Activated effector memory CD4-positive, alpha-beta T cell treated with Interleukin-2 at 50 U/mL for 16 hours (primary cell): ENCODE results near the gene LRMDA.

ENCODE experiments used
- DNase-seq: peaks from one replicate; pipeline ENCODE4 v3.0.0-alpha.2; 2020

LRMDA gene

DNA sequence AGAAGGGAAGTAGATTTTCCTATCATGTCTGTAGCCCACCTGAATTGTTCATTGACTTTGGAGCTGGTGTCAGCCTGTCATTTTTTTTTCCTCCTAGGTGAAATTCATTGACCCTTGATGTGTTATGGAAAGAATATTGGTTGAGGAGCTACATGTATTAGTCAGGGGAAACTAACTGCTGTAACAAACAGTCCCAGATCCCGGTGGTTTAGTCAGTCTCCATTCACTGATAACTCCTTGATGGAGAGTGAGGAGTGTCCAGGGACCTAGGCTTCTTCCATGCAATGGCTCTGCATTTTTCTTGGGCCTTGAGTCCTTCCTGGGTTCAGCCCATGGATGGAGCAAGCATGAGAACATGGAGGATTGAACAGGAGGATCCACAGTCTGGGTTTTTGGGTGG, 643.2 kb downstream of the LRMDA start:
- no peak for DNase-seq

DNA sequence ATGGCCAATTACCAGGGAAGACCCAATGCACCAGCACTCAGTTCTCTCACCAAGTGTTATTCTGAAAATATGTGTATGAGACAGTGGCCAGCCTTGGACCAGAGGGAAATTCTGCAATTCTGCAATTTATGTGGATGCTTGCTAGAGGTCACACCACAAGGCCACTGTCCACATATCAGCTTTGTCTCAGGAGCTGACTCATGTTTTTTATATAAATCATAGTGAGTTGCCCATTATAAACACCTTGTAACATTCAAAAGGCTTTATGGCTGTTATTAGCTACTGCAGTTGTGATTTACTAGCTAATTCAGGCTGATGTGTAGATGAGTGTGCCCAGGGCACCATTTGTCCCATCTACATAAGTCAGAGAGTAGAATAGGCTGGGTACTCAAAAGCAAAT, 649.0 kb downstream of the LRMDA start:
- no peak for DNase-seq

DNA sequence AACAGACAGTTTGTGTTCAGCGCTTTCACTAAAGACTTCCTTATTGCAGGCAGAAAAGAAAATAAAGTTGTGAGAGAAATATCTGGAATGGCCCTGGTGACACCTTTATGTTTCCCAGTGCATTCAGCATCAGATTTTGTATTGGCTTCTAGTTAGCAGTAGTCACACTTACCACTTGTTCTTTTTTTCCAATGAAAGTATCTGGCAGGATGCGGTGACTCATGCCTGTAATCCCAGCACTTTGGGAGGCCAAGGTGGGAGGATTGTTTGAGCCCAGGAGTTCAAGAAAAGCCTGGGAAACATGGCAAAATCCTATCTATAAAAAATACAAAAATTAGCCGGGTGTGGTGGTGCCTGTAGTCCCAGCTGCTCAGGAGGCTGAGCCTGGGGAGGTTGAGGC, 649.6 kb downstream of the LRMDA start:
- no peak for DNase-seq

DNA sequence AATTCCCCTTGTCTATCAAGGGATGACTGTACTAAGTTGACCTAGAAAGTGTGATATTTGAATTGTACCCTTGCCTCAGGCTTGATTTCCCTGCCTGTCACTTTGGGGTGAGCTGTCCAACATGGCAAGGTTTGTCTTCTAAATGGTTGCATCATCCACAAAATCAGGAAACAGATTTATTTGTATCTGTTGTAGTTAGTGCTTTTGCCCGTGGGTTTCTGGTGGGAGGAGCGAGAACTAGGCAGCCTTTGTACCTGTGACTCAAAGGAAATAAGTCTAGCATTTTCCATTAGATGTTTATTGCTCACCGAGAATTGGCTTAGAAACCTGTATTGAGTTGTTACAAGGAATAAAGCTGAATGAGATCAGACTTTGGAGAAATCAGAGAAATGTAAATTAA, 650.8 kb downstream of the LRMDA start:
- DNase-seq, result no peak

DNA sequence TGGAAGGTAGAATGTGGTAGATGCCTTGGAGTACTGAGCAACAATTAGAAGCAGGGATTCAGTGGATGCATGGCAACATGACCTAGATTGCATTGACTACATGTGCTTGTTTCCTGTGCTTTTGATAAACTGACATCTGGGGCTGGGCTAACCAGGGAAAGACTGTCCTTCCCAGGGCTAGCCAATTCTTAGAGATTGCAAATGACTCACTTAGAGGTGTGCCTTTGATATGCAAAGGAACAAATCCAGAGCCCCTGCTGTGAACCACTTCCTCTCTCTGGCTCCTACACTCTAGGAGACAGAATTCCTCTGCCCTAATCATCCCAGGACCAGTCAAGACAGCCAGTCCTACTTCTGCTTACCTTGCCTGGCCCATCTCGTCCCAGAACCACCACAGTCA, 651.5 kb downstream of the LRMDA start:
- no peak for DNase-seq

DNA sequence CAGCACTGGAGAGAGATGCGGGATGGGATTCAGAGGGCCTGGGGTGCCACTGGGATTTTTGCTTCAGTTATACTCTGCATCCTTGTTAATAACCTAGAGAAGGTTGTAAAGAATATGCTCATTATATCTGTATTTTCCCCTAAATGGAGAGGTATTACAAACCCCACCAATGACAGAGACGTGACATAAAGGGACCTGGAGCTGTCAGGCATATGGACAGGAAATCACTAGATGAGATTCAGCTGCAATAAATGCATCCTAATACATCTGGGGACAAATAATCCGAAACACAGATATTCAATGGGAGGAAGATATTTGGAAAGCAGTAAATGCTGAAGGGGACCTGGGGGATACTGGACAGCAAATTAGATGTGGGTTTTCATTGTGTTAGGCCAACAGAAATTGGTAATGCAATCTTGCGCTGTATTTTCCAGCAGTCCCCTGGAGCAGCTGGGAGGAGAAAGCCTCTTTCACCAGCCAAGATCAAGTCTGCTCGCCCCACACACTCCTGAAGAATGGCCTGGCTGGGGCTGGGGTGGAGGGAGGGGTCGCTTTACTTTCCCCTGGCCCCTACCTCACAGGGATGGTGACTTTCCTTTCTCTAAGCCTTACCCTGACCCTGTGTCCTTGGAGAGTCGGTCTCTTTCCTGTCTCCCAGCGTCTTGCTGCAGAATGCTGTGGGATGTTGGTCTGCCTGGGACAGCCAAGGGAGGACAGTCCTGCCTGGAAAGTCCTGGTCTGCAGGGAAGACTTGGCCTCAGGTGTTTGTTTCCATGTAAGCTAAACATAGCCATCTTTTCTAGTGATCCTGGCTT, 653.8 kb downstream of the LRMDA start:
- DNase-seq, result no peak

DNA sequence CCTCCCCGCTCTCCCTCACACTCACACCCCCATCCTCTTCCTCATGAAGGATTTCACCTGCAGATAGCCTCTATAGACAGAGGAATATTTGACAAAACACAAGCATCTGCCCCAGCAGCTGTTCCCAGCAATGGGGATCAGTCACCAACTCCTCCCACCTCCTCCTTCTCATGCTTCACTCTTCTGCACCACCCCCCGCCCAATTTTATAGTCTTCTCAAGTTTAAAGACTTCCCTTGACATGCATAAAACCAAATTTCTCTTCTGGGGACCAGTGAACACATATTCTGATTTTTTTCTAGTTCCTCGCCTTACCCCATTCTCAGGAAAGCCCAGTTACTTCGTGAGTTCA, 654.4 kb downstream of the LRMDA start:
- DNase-seq, result no peak

DNA sequence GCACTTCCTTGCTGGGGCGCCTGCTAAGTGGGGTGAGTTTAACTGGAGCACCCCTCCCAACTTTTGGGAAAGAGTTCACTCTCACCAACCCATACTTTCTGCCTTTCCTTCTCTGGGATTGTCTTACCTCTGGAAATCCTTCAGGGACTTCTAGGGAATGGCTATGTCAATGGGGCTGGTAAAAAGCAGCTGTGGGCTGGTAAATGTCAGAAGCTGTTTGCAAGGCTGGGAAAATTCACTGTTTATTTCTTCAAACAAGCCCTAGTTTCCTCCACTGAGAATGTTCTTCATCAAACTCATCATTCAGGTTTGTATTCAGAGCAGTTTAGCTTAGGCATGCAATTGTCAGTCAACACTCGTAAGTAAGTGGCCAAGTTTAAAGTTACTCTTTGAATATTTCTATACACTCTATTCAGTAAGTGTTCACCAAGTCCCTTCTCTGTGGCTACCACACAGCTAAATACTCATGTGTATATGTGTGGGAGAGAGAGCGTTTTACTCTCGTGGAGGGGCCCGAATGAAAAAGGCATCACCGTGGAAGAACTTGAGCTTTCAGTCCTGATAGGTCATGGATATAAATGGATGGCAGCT, 654.8 kb downstream of the LRMDA start:
- DNase-seq, result no peak

DNA sequence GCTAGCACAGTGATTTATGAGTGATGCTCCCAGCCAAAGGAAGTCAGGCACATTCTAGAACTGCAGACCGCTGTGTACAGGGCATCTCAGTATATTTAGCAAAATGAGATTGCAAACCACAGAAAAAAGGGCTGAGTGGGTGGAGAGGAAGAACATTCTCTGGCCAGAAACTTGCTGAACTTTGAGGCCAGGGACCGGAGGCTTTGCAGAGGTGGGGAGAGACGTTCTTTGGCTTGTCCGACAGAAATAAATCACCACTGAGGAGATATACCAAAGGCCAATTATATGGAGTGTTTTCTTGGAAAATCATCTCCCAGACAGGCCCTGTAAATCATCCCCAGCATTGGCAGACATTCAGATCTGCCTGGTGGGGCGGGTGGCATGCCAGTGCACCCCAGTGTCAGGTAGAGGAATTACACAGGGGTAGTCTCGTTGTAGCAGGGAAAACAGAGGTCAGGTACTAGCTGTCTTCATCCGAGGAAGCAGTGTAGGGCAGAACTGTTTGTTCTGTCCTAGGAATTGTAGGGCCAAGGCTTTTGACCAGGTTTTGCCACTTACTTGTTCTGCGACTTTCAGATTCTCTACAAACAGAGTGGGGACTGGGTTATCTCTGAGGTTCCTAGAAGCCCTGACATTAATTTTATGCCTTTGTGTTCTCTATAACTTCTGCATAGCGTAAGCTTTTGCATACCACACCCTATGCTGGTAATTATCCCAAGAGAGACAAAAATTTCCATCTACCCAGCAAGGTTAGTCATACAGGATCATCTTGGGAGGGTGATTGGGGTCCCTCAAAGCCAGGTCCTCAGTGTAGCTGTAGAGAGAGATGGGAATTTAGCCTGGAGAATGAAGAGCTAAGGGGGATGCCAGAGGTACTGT, 655.6 kb downstream of the LRMDA start:
- DNase-seq, result no peak

DNA sequence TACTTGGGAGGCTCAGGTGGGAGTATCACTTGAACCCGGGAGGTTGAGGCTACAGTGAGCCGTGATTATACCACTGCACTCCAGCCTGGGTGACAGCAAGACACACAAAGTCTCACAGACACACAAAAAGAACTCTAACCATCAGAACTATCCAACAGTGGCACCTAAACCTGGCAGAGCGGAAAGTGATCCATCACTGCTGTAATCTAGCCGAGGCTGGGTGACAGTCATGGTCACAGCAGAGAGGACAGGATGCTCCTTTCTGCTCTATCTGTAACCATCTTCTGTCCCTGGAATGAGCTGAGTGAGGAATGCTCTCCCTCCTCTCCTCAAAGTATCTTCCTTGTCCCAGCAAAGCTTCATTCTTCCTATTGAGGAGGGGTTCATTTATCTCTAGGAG, 656.6 kb downstream of the LRMDA start:
- DNase-seq, result no peak

DNA sequence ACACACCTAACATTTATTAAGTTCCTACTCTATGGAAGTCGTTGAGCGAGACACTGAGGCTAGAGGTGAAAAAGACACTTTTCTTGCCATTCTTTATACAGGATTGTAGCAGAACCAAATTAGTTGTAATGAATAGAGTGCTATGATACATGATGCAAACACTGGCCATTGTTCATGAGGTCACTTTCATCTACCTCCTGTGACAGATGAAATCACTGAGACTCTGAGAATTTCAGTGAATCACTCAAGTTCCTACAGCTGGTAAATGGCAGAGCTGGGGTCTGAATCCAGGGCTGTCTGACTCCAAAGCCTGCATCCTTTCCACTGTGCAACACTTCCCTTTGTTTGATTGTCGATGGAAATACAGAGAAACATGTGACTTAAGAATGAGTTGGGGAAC, 657.6 kb downstream of the LRMDA start:
- no peak for DNase-seq

DNA sequence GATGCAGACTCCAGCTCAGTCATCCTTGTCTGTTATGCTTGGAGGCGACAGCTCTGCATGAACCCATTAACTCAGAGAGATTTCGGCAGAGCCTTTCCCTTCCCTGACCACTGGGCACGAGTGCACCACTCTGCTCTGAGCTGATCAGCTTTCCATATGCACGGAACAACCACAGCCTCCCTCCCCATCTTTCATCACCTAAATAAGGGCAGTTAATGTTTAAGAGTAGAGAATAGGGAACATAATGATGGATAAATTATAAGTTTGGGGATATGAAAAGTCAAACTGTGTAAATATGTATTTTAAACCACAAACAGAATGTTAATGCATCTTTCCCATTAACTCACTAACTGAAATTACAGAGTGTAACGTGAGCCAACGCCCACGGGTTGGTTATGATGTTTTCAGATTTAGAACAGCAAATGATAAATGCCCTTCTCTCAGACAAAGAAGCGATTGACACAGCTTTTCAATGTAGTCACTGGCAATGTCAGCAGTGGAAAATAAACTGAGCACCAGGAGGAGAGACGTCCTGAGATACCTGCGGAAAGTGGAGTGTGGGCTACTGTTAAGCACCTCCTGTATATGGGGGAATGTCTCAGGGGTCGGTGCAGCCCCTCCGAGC, 658.2 kb downstream of the LRMDA start:
- DNase-seq, result no peak

DNA sequence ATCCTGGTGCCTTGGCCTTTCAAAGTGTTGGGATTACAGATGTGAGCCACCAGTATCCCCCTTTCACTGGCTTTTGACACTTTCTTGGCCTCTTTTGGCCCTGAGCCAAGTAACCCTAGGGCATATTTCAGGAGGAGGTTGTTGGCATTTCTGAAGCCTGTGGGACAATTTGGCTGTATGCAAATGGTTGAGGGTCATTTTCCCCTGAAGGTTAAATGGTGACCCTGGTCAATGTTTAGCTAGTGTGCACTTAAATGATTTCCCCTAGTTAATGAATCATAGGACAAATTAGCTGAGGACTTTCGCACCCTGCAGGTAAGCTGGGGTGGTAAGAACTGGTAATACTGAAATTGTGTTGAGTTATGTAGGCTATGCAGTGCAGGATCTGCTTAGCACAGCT, 660.5 kb downstream of the LRMDA start:
- DNase-seq, result no peak

DNA sequence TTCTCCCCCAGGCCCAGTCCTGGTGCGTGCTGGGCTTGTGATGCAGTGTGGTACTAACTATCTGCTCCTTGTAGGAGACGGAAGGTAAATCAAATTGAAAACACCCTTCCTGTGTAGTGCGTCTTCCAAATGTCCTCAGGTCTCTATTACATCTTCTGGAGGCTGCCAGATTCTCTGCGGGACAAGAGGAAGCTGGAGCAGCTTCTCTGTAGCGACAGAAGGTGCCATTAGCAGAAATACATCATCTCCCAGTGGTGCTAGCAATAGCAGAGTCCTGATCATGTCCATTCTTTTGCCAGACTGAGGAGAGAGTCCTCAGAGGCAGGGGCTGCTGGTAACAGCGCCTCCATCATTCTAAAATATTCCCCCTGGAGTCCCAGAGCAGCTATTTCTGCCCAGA, 675.2 kb downstream of the LRMDA start:
- DNase-seq, result no peak

DNA sequence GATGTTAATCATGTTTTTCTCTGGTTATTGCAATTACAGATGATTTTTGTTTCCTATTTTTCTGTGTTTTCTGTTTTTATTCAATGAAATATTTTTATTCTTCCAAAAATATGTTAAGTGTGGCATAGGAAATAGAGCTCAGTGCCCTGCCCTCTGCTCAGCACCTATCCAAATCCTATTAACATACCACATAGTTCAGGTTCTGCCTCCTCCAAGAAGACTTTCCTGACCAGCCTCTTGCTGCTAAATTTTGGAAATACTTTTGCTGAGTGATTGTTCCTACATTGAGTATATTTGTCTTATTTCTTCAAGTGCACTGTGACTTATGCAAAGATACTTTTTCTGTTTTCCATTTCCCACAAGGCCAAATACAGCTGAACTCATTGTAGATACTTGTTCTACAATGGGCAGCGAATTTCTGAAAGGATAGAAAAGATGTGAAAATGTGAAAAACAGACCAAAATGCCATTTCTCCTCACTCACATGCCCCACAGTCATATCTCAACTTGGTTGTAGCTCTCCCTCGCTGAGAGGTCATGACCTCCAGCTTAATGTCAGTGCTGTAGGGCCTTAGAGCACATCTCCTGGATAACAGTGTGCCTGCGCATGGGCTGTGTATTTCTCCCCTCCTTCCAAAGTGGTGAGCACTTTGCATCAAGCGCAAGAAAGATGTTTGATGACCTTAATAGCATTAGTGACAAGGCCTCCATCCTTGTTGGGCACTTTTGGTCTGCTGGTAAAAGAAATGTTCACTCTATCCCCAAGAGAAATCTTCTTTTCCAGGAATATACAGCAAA, 677.3 kb downstream of the LRMDA start:
- no peak for DNase-seq

DNA sequence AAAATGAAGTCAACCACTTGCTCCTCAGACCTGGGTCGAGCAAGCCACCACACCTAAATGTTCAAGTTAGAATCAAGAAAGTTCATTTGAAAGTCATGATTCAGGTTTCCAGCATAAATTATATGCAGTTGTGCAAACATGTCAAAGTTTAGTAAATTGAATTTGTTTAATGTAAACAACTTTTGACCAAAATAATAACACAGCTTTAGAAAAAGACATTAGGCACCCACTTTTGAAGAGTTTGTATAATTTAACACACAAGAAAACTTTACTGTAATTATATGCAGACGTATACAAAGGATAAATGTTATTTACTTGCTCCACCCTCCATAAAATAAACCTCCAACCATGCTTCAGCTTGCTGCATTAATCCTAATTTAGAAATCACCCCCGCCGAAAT, 680.0 kb downstream of the LRMDA start:
- DNase-seq, result no peak

DNA sequence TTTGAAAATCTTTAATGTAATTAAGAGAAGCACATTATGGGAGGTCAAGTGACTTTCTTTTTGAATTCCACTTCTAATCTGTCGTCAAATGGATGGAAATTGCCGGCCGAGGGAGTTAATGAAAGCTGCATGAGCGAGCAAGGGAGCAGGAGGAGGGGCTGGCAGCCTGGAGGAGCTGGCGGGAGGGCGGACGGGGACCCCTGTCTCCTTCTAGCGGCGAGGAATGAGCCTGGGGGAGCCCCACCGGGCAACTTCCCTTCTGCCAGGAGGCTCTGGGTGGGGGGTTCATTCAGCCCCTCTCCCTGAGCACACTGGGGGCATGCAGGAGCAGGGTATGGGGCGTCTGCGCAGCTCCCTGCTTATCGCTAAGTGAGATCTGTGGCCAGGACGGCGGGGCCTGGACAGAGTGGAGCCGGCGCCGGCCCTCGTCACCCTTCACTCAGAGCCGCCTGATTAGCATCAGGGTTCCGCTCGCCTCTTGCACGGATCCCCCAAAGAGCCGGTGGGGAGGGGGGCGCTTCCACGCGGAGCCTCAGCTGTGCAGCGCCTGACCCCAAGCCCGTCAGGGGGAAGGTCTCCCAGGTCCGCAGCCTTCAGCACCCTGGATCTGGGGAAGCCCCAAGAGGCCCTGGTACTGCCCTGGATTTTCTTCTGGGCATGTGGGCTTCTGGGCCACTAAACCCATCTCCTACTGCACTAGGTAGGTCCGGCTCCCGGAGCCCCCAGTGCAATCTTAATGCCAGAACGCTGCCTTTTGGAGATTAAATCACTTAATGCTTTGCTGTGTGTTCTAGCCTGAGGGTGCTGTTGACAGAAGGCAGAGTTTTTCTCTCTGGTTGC, 680.8 kb downstream of the LRMDA start:
- DNase-seq, result no peak

DNA sequence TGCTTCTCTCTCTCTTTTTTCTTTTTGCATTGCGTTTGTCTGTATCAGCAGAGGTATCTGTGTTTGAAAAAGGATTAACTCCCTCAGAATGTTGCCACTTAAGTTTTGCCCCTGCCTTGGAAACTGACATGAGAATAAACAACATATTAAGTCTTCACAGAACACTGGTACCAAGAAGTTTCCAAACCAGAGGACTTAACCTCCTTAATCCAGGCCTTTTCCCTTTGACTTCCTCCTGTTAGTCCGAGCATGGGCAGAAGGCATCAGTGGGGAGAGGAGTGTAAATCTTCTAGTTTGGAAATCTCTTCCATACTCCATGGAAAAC, 681.4 kb downstream of the LRMDA start:
- no peak for DNase-seq

DNA sequence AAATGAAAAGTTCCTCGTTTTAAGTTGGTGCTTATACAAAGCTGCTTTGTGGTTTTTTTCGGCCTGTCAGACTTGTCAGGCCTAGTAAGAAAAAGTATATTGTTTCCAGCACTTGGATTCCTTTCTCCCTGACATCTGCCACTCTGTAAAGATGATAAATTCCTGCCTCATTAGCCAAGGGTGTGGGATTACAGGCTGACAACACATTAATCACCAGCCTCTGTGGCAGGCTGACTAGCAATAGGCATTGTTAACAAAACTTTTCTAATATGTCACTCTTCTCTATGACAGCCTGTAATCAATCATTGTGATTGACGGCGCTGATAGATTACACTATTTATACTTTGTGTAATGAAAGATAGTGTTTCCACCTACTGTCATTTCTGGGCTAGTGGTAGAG, 682.5 kb downstream of the LRMDA start:
- DNase-seq, result no peak

DNA sequence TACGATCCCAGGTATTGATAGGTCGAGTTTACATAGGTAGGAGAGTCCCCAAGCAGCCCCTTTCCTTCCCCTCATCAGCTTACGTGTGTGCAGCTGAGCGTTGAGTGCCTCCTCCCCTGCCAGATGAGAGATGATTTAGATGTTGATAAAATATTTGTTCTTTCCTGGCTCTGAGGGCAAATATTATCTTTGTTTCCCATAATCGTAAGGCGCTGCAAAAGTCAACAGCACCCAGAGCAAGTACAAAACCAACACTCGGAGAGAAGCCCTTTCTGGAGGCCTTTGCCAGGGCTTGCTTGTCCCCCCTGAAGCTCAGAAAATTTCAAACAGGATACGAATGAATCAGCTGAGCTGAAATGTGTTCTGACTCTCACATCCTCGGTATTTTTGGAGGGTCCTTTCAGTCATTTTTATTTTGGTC, 683.2 kb downstream of the LRMDA start:
- DNase-seq, result no peak

DNA sequence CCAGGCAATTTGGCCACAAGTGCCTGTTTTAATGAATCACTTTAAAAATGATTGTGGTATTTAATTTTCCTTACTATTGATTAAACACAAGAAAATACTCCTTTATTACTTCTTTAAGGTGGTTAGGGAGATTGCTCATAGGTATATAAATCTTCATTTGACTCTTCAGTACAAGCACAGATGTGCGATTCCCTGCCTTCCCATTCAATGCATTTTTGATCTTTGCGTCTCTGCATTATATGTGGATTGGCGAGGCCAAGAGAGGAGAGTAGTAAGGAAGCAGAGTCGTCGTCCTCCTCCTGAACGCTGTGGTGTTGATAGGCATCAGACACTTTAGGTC, 683.7 kb downstream of the LRMDA start:
- no peak for DNase-seq
